Endothelial cell of umbilical vein (primary cell): ENCODE results near the gene ARHGAP21. TPM values are rescaled to one million over a fixed set of nuclear protein-coding genes. Genes with fewer than 3 reads are reported as not detected.

Source experiments
- BruUV-seq: library from RNA; stranded (reverse); fragments of 400-500 nt; replicated peaks from 2 replicates; lab custom pipeline; 2021; lab: Mats Ljungman, UMichigan
- CTCF ChIA-PET: fragments of 300-600, 350-600 bp; sonication (Branson Sonifier 250); formaldehyde crosslinking; loops from one replicate; lab custom pipeline; 2021; ENCODE audit warnings: antibody characterized with exemption, inconsistent platforms; lab: Charles Lee
- POLR2A ChIA-PET: fragments of 300-600, 350-600 bp; sonication (Branson Sonifier 250); formaldehyde crosslinking; loops from one replicate; lab custom pipeline; 2021; ENCODE audit warnings: antibody characterized with exemption, inconsistent platforms; lab: Charles Lee
- DNase-seq: peaks from one replicate; pipeline ENCODE4 v3.0.0-alpha.2; 2011; ENCODE audit warnings: low read depth, low spot score
- FAIRE-seq: peaks from 2 replicates; lab custom pipeline; 2011; peaks lifted over from hg19 to GRCh38; lab: Jason Lieb, UNC
- H2AFZ ChIP-seq: 2 replicates; pipeline ENCODE4 v1.6.0; 2012; ENCODE audit warnings: low read depth, low read length, control low read depth, inconsistent platforms
- H3K27ac ChIP-seq: 2 replicates; pipeline ENCODE4 v1.5.1; 2011; ENCODE audit warnings: low read depth, mild to moderate bottlenecking, control low read depth, low read length, moderate library complexity; ENCODE audit not compliant: insufficient read depth
- H3K27me3 ChIP-seq, 2 experiments: 2 replicates each; pipeline versions ENCODE4 v1.6.0 to v1.6.1; 2011; ENCODE audit warnings: low read length in 2 of 2, mixed read lengths in 1 of 2; ENCODE audit not compliant: control insufficient read depth in 2 of 2, insufficient read depth in 2 of 2
- H3K36me3 ChIP-seq, 2 experiments: 2 replicates in 1 of 2; 3 replicates in 1 of 2; pipeline ENCODE4 v1.5.1; 2011; ENCODE audit warnings: low read length in 2 of 2, mild to moderate bottlenecking in 1 of 2, moderate library complexity in 1 of 2; ENCODE audit not compliant: control insufficient read depth in 2 of 2, insufficient read depth in 2 of 2; ENCODE audit errors: extremely low read depth in 1 of 2
- H3K4me1 ChIP-seq: 3 replicates; pipeline ENCODE4 v1.5.1; 2011; ENCODE audit warnings: mild to moderate bottlenecking, low read length; ENCODE audit not compliant: control insufficient read depth, insufficient read depth; ENCODE audit errors: extremely low read depth
- H3K4me2 ChIP-seq: 2 replicates; pipeline ENCODE4 v1.6.1; 2011; ENCODE audit warnings: low read length, control low read depth, mixed read lengths; ENCODE audit not compliant: insufficient read depth
- H3K4me3 ChIP-seq, 3 experiments: fragments of 200-600 bp in 1 of 3; sonication (generic), shearing (Covaris generic) in 1 of 3; replicated peaks in 1 of 3; 2 replicates each; pipeline ENCODE4 v1.5.1; 2011 to 2016; ENCODE audit warnings: control low read depth in 3 of 3, low read length in 3 of 3, mild to moderate bottlenecking in 2 of 3, inconsistent platforms in 1 of 3, low read depth in 1 of 3, moderate library complexity in 1 of 3; ENCODE audit not compliant: insufficient read depth in 1 of 3
- H3K79me2 ChIP-seq: 2 replicates; pipeline ENCODE4 v1.6.0; 2012; ENCODE audit warnings: low read length, inconsistent platforms; ENCODE audit not compliant: control insufficient read depth, insufficient read depth
- H3K9ac ChIP-seq: replicated peaks from 2 replicates; pipeline ENCODE3; 2011; ENCODE audit warnings: low read length, control low read depth; ENCODE audit not compliant: insufficient read depth; ENCODE audit errors: extremely low read depth
- H3K9me1 ChIP-seq: replicated peaks from 3 replicates; pipeline ENCODE4 v1.6.0; 2011; ENCODE audit warnings: mild to moderate bottlenecking, low read length; ENCODE audit not compliant: control insufficient read depth, insufficient read depth; ENCODE audit errors: extremely low read depth
- H3K9me3 ChIP-seq: replicated peaks from 2 replicates; pipeline ENCODE4 v1.5.1; 2012; ENCODE audit warnings: low read length, inconsistent platforms; ENCODE audit not compliant: control insufficient read depth, insufficient read depth
- H4K20me1 ChIP-seq: replicated peaks from 2 replicates; pipeline ENCODE3; 2011; ENCODE audit warnings: mild to moderate bottlenecking, low read length; ENCODE audit not compliant: control insufficient read depth, insufficient read depth; ENCODE audit errors: extremely low read depth
- EZH2 ChIP-seq: IDR thresholded peaks from 2 replicates; pipeline ENCODE4 v1.6.1; 2012; ENCODE audit warnings: borderline replicate concordance, low read depth, mild to moderate bottlenecking, moderate library complexity, low read length, inconsistent platforms; ENCODE audit not compliant: severe bottlenecking
- FOS ChIP-seq: IDR thresholded peaks from 2 replicates; pipeline ENCODE4 v1.6.1; 2011; ENCODE audit warnings: mild to moderate bottlenecking, low read length, moderate library complexity, borderline replicate concordance; ENCODE audit not compliant: insufficient read depth
- GATA2 ChIP-seq: IDR thresholded peaks from 2 replicates; pipeline ENCODE4 v1.7.0; 2011; ENCODE audit warnings: low read depth, mild to moderate bottlenecking, moderate library complexity, mixed read lengths, low read length; ENCODE audit not compliant: insufficient read length, insufficient read depth
- JUN ChIP-seq: IDR thresholded peaks from 2 replicates; pipeline ENCODE4 v1.6.1; 2011; ENCODE audit warnings: borderline replicate concordance, low read depth; ENCODE audit not compliant: insufficient read length, insufficient read depth
- MAX ChIP-seq: IDR thresholded peaks from 2 replicates; pipeline ENCODE4 v1.6.1; 2011; ENCODE audit not compliant: insufficient read depth, insufficient read length
- MYC ChIP-seq: IDR thresholded peaks from one replicate; pipeline ENCODE4 v1.6.1; 2011; ENCODE audit warnings: mild to moderate bottlenecking, low read depth, low read length
- POLR2A ChIP-seq: IDR thresholded peaks from 2 replicates; pipeline ENCODE4 v1.6.1; 2012; ENCODE audit warnings: low read depth, mild to moderate bottlenecking, control low read depth, low read length
- POLR2AphosphoS5 ChIP-seq: IDR thresholded peaks from 2 replicates; pipeline ENCODE4 v1.6.1; 2012; ENCODE audit warnings: low read depth, mild to moderate bottlenecking, control low read depth, low read length, moderate library complexity; ENCODE audit not compliant: insufficient read depth
- dilution Hi-C: fragments of 300-500 bp; cut with MboI; formaldehyde crosslinking; loops from one replicate; pipeline ENCODE4 v1.15.0; 2019; ENCODE audit warnings: low sequenced_read_pairs; ENCODE audit not compliant: extremely low pct_ligation_motif_present
- intact Hi-C: fragments of 100-400 bp; cut with micrococcal nuclease; formaldehyde crosslinking; loops from one replicate; pipeline ENCODE4 v1.10.0; 2022
- polyA plus RNA-seq, 4 experiments: library from polyadenylated mRNA; depleted of rRNA in 3 of 4; stranded (reverse) in 3 of 4; unstranded in 1 of 4; fragments of >200 nt; gene quantifications; 2 replicates each; pipeline versions ENCODE4 v1.2.1 to v1.2.3, GENCODE V29; 2011 to 2012; ENCODE audit warnings: missing spikeins in 1 of 4
- total RNA-seq: library from RNA; stranded (reverse); gene quantifications from 2 replicates; pipeline ENCODE4 v1.2.3, GENCODE V29; 2021
- TF ChIP-seq, protein P1 (sequence below), 2 donors: IDR thresholded peaks; 1 replicate in 1 of 2; 2 replicates in 1 of 2; pipeline ENCODE4 v1.5.1; 2011; ENCODE audit warnings: low read length in 2 of 2, mild to moderate bottlenecking in 2 of 2, moderate library complexity in 2 of 2, control low read depth in 1 of 2, inconsistent platforms in 1 of 2, low read depth in 1 of 2; ENCODE audit not compliant: insufficient read depth in 1 of 2; ENCODE audit errors: extremely low read depth in 1 of 2

The ARHGAP21 gene
- total and polyA plus RNA-seq, 2 donors (not counting 3 experiments of a cell fraction or from before 2014, with no cell fraction given), result 29.5 to 97.8 TPM

DNA sequence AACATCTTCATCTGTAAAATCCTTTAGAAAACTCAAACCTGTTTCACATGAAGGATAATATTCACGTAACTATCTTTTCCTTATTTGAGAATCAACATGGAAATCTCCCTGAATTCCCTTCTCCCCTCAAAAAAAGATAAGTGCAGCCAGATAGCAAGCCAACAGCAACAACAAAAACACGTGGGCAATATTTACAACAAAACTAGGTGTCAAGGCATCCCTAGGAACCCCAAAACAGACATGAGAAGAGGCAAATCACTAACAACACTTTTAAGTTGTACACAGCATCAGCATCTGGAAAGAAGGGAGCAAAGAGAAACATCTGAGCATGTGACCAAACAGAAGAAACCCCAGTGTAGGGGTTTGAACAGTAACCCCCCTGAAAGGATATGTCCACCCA lies 12.2 kb downstream of the ARHGAP21 start:
- FAIRE-seq (no peak), DNase-seq (no peak)
- Histone ChIP-seq H3K79me2 (peaks cover 96% of the 10 kb centered on the region), H3K27ac (no peak overlapping the region), H3K4me3 (no peak overlapping the region), H3K27me3 (no peaks in the 10 kb centered on the region), H2AFZ (no peak overlapping the region), H3K9me3 (no peaks in the 10 kb centered on the region), H3K9me1 (no peaks in the 10 kb centered on the region), H3K9ac (no peak overlapping the region), H3K36me3 (no peaks in the 10 kb centered on the region), H3K4me1 (peaks cover 13% of the 10 kb centered on the region), H4K20me1 (peaks cover 8% of the 10 kb centered on the region), H3K4me2 (no peak overlapping the region)
- no TSS peak for BruUV-seq
- no peak for TF ChIP-seq MAX
- TF ChIP-seq FOS, result no peak
- TF ChIP-seq POLR2A, result no peak
- no peak for TF ChIP-seq EZH2
- no peak for TF ChIP-seq JUN
- no peak for TF ChIP-seq GATA2
- TF ChIP-seq MYC, result no peak
- no peak for TF ChIP-seq POLR2AphosphoS5
- TF ChIP-seq, protein P1, sequence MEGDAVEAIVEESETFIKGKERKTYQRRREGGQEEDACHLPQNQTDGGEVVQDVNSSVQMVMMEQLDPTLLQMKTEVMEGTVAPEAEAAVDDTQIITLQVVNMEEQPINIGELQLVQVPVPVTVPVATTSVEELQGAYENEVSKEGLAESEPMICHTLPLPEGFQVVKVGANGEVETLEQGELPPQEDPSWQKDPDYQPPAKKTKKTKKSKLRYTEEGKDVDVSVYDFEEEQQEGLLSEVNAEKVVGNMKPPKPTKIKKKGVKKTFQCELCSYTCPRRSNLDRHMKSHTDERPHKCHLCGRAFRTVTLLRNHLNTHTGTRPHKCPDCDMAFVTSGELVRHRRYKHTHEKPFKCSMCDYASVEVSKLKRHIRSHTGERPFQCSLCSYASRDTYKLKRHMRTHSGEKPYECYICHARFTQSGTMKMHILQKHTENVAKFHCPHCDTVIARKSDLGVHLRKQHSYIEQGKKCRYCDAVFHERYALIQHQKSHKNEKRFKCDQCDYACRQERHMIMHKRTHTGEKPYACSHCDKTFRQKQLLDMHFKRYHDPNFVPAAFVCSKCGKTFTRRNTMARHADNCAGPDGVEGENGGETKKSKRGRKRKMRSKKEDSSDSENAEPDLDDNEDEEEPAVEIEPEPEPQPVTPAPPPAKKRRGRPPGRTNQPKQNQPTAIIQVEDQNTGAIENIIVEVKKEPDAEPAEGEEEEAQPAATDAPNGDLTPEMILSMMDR (IDR thresholded peaks at IDR 0.05; ENCODE audit: extremely low read depth in 1 of 2, insufficient read depth in 1 of 2, low read depth in 1 of 2, low read length in 2 of 2), result no peak
- intact Hi-C loops (no loop called here), dilution Hi-C loops (no loop called here)
- POLR2A ChIA-PET, result interaction anchor here (0.7 kb wide), 1 partner anchor 190 kb away, joined by 3 read pairs; no protein-coding TSS in a partner anchor
- CTCF ChIA-PET, result no interaction called here
